Thoracic aorta (tissue), 2 donors: ENCODE data around the gene MGAT5B. TPM values are rescaled to one million over a fixed set of nuclear protein-coding genes. Genes with fewer than 3 reads are reported as not detected.
"Not testable (repeated sequence)": the region's sequence is repeated elsewhere in the genome, so short reads cannot be mapped to it uniquely, and the experiment has no call there.

Experiments used
- ATAC-seq: fragments of 150-250 bp; one replicate; pipeline ENCODE4 v1.8.0; 2017; ENCODE audit warnings: low read depth; ENCODE audit not compliant: insufficient number of reproducible peaks, low FRiP score
- DNase-seq: peaks from one replicate; pipeline ENCODE4 v3.0.0-alpha.2; 2020; ENCODE audit warnings: low spot score
- H3K27ac ChIP-seq, 2 donors: fragments of 200-600 bp; sonication (generic); 1 replicate in 1 of 2; 2 replicates in 1 of 2; pipeline ENCODE4 v1.5.1; 2016; ENCODE audit warnings: mild to moderate bottlenecking in 2 of 2, moderate library complexity in 2 of 2
- H3K27me3 ChIP-seq: fragments of 200-600 bp; sonication (generic); replicated peaks from 2 replicates; pipeline ENCODE4 v1.6.0; 2016; ENCODE audit warnings: mild to moderate bottlenecking; ENCODE audit not compliant: insufficient read depth
- H3K36me3 ChIP-seq: fragments of 200-600 bp; sonication (generic); one replicate; pipeline ENCODE4 v1.5.1; 2016
- H3K4me1 ChIP-seq, 2 donors: fragments of 200-600 bp; sonication (generic); 1 replicate in 1 of 2; 2 replicates in 1 of 2; pipeline versions ENCODE4 v1.5.1 to v1.6.0; 2016; ENCODE audit warnings: low read depth in 2 of 2, mild to moderate bottlenecking in 1 of 2; ENCODE audit not compliant: control insufficient read depth in 1 of 2
- H3K4me3 ChIP-seq: fragments of 200-600 bp; sonication (generic); 2 replicates; pipeline ENCODE4 v1.5.1; 2016; ENCODE audit warnings: mild to moderate bottlenecking
- H3K9me3 ChIP-seq: fragments of 200-600 bp; sonication (generic); 2 replicates; pipeline ENCODE4 v1.5.1; 2016
- total RNA-seq, 2 donors: library from RNA; depleted of rRNA; stranded (reverse); fragments of >200 nt; gene quantifications; one replicate each; pipeline versions ENCODE4 v1.1.0 to v1.2.3, GENCODE V29; 2016
- TF ChIP-seq, protein P1 (sequence below): fragments of 200-600 bp; sonication (generic); IDR thresholded peaks from one replicate; pipeline ENCODE4 v1.5.1; 2019; ENCODE audit warnings: antibody characterized with exemption

The MGAT5B gene
- total RNA-seq, 2 donors from 2014 or later = 0.14 TPM; not detected in 1

DNA sequence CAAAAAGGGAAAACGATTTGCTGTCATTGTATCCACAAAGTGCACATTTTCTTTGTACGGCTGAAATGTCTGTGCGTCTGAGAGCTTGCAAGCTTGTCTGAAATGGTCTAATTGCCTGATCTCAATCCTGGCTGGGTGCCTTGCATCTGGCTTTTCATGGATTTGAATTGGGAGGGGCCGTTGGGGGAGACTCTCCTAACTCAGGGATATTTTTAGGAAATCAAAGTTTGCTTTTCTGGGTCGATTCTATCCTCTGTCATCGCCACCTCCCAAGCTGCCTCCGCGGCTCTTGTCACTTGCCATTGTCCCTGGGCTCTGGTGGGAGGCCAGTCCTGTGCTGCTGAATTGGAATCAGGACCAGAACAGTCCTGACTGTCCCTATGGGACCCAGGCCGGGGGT, 33.3 kb upstream of the MGAT5B start:
- H3K9me3 ChIP-seq = no peaks in the 10 kb centered on the region
- DNase-seq (no peak), ATAC-seq (no peak)
- H3K27me3 ChIP-seq = no peaks in the 10 kb centered on the region
- H3K4me1 ChIP-seq = peaks cover 0 to 8% of the 10 kb centered on the region in 2 donors
- no peak overlapping the region for H3K27ac ChIP-seq
- no peak overlapping the region for H3K4me3 ChIP-seq
- TF ChIP-seq, protein P1, sequence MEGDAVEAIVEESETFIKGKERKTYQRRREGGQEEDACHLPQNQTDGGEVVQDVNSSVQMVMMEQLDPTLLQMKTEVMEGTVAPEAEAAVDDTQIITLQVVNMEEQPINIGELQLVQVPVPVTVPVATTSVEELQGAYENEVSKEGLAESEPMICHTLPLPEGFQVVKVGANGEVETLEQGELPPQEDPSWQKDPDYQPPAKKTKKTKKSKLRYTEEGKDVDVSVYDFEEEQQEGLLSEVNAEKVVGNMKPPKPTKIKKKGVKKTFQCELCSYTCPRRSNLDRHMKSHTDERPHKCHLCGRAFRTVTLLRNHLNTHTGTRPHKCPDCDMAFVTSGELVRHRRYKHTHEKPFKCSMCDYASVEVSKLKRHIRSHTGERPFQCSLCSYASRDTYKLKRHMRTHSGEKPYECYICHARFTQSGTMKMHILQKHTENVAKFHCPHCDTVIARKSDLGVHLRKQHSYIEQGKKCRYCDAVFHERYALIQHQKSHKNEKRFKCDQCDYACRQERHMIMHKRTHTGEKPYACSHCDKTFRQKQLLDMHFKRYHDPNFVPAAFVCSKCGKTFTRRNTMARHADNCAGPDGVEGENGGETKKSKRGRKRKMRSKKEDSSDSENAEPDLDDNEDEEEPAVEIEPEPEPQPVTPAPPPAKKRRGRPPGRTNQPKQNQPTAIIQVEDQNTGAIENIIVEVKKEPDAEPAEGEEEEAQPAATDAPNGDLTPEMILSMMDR = no peak
- no peaks in the 10 kb centered on the region for H3K36me3 ChIP-seq

DNA sequence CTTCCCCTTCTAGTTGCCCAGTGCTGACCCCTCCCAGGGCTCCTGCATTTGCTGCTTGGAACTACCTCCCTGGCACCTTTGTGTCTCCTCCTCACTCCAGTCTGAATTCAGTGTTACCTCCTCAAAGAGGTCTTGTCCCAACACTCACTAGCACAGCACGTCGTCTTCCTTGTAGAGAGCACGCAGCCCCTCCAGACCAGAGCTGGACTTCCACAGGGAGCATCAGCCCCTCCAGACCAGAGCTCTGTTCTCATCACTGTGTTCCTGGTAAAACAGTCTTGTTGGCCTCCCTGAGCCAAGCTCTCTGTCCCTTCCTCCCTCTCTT, 27.8 kb upstream of the MGAT5B start:
- no peaks in the 10 kb centered on the region for H3K27me3 ChIP-seq
- no peak overlapping the region for H3K27ac ChIP-seq
- no peak for ATAC-seq
- H3K4me3 ChIP-seq = no peak overlapping the region
- H3K4me1 ChIP-seq = peaks cover 0 to 13% of the 10 kb centered on the region in 2 donors
- DNase-seq = no peak
- no peaks in the 10 kb centered on the region for H3K36me3 ChIP-seq
- no peaks in the 10 kb centered on the region for H3K9me3 ChIP-seq
- TF ChIP-seq, protein P1 = no peak

DNA sequence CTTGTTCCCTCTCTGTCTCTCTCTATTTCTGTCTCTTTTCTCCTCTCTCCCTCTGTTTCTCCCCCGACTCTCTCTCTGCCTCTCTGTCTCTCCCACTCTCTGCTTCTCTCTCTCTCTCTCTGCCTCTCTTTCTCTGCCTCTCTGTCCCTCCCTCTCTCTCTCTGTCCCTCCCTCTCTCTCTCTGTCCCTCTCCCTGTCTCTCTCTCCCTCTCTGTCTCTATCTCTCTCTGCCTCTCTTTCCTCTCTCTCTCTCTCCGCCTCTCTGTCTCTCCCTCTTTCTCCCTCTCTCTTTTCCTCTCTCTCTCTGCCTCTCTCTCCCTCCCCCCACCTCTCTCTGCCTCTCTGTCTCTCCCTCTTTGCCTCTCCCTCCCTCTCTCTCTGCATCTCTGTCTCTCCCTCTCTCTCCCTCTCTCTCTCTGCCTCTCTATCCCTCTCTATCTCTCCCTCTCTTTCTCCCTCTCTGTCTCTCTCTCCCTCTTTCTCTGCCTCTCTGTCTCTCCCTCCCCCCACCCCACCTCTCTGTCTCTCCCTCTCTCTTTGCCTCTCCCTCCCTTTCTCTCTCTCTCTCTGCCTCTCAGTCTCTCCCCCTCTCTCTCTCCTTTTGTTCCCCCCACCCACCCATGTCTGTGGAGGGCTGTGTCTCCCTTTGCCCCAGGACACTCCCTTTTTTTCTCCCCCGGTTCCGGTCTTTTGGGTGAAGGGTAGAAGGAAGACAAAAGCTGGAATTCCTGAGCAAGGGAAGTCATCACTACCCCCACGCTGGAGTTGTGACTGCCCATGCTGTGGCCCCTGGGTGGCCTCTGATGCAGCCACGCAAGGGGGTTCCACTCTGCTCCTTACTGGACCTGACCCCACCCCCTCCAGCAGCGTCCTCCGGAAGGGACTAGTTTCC, 27.1 kb upstream of the MGAT5B start:
- no peaks in the 10 kb centered on the region for H3K9me3 ChIP-seq
- H3K4me1 ChIP-seq = peaks cover 0 to 13% of the 10 kb centered on the region in 2 donors
- no peak overlapping the region for H3K4me3 ChIP-seq
- no peaks in the 10 kb centered on the region for H3K27me3 ChIP-seq
- DNase-seq (no peak), ATAC-seq (no peak)
- H3K36me3 ChIP-seq = no peaks in the 10 kb centered on the region
- TF ChIP-seq, protein P1 = no peak
- H3K27ac ChIP-seq = no peak overlapping the region

DNA sequence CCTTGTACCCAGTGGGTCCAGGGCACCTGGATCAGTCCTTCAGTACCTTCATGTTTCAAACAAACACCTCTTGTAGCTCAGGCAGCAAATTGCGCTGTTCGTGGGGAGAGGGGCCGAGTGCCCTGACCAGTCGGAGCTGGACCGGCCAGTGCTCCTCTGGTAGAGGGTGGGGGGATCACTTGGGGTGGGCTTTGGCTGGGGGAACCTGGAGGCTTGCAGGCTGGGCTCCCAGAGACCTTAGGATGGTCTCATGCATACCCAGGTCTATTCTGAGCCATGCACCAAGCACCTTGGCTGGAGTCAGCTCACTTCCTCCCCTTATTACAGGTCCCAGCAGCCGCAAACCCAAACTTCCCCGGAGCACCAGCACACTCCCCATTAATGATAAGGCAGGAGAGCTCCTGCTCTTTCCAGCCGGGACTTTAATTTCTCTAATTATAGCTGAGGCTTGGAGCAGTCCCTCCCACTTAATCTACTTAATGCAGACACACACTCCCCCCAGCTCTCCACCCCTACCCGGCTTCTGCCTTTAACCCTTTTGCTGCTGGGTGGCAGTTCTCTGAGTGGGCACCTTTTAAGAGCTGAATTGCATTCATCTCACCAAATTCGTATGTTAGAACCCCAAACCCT, 26.3 kb upstream of the MGAT5B start:
- no peak for DNase-seq
- no peak for ATAC-seq
- Histone ChIP-seq H3K27me3 (no peaks in the 10 kb centered on the region), H3K4me3 (no peak overlapping the region), H3K9me3 (no peaks in the 10 kb centered on the region), H3K36me3 (no peaks in the 10 kb centered on the region), H3K27ac (no peak overlapping the region), H3K4me1 (peaks cover 0 to 13% of the 10 kb centered on the region in 2 donors)
- TF ChIP-seq, protein P1 = no peak

DNA sequence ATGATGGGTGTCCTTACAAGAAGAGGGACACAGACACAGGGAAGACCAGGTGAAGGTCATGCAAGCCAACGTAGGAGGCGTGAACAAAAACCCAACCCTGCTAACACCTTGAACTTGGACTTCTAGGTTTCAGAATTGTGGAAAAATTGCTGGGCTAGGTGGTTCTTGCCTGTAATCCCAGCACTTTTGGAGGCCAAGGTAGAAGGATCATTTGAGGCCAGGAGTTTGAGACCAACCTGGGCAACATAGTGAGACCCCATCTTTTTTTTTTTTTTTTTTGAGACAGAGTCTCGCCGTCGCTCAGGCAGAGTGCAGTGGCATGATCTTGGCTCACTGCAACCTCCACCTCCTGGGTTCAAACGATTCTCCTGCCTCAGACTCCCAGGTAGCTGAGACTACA, 25.1 kb upstream of the MGAT5B start:
- not testable (repeated sequence) for H3K27me3 ChIP-seq, H3K9me3 ChIP-seq, DNase-seq, ATAC-seq, H3K4me3 ChIP-seq, H3K36me3 ChIP-seq, H3K27ac ChIP-seq
- peaks cover 0 to 13% of the 10 kb centered on the region in 2 donors for H3K4me1 ChIP-seq
